Heart left ventricle (tissue), 16 donors: ENCODE measurements around the gene MBD1. TPM values are rescaled to one million over a fixed set of nuclear protein-coding genes. Genes with fewer than 3 reads are reported as not detected.
"Not testable (repeated sequence)": the region's sequence is repeated elsewhere in the genome, so short reads cannot be mapped to it uniquely, and the experiment has no call there.

Source experiments
- ATAC-seq, 4 donors: fragments of 200-7000 bp; cut with Tn5 transposase; one replicate each; pipeline ENCODE4 v1.9.1; 2020 to 2022; ENCODE audit warnings: moderate library complexity in 4 of 4, mild to moderate bottlenecking in 3 of 4, moderate number of reproducible peaks in 1 of 4
- DNase-seq, 5 donors: peaks; one replicate each; pipeline ENCODE4 v3.0.0-alpha.2; 2020
- H3K27ac ChIP-seq, 12 donors: fragments of 200-600 bp; sonication (generic) in 4 of 12; one replicate each; pipeline versions ENCODE4 v1.5.0 to v1.8.0; 2016 to 2022; ENCODE audit warnings: mild to moderate bottlenecking in 2 of 12
- H3K27me3 ChIP-seq, 9 donors: fragments of 200-600 bp; sonication (generic) in 2 of 9; one replicate each; pipeline versions ENCODE4 v1.5.1 to v1.8.0; 2016 to 2022; ENCODE audit warnings: mild to moderate bottlenecking in 3 of 9
- H3K36me3 ChIP-seq, 9 donors: fragments of 200-600 bp; sonication (generic) in 2 of 9; one replicate each; pipeline versions ENCODE4 v1.5.0 to v1.8.0; 2018 to 2022; ENCODE audit warnings: mild to moderate bottlenecking in 2 of 9
- H3K4me1 ChIP-seq, 12 donors: fragments of 200-600 bp; sonication (generic) in 4 of 12; one replicate each; pipeline versions ENCODE4 v1.5.0 to v1.8.0; 2016 to 2022; ENCODE audit warnings: mild to moderate bottlenecking in 3 of 12
- H3K4me3 ChIP-seq, 12 donors: fragments of 200-600 bp; sonication (generic) in 4 of 12; one replicate each; pipeline versions ENCODE4 v1.5.0 to v1.8.0; 2017 to 2022; ENCODE audit warnings: mild to moderate bottlenecking in 9 of 12, moderate library complexity in 4 of 12
- H3K9me3 ChIP-seq, 12 donors: fragments of 200-600 bp; sonication (generic) in 4 of 12; one replicate each; pipeline versions ENCODE4 v1.5.0 to v1.8.0; 2016 to 2022; ENCODE audit warnings: mild to moderate bottlenecking in 1 of 12
- POLR2A ChIP-seq, 2 donors: fragments of 450-650 bp; IDR thresholded peaks; one replicate each; pipeline ENCODE4 v1.6.1; 2017; ENCODE audit warnings: antibody characterized with exemption in 2 of 2, mild to moderate bottlenecking in 2 of 2, moderate library complexity in 2 of 2
- WGBS, 4 donors: extraction: QIAGEN DNeasy Blood & Tissue Kit in 2 of 4; methylation state at CpG; one replicate each; pipeline versions ENCODE4 v1.1.5 to v1.1.7; 2013 to 2018; 5-methylcytosine and 5-hydroxymethylcytosine counted together
- intact Hi-C, 10 donors: fragments of 100-400 bp; cut with DNase I; formaldehyde crosslinking; loops; one replicate each; pipeline versions ENCODE4 v1.11.1 to v1.14.2; 2022
- polyA plus RNA-seq, 2 donors: library from polyadenylated mRNA; stranded (reverse); fragments of 200-250 nt; gene quantifications; one replicate each; pipeline ENCODE4 v1.2.3, GENCODE V29; 2013
- total RNA-seq, 9 donors: library from RNA; depleted of rRNA in 2 of 9; stranded (reverse); fragments of >200 nt in 2 of 9; fragmentation: NEBNext Ultra II Directional in 3 of 9; extraction: Animal tissue kit (Norgen Biotek cat#: 25700) in 3 of 9; gene quantifications; one replicate each; pipeline versions ENCODE4 v1.1.0 to v1.2.4, GENCODE V29; 2016 to 2023
- TF ChIP-seq, protein P1 (sequence below), 12 donors: fragments of 200-600 bp; sonication (generic) in 4 of 12; IDR thresholded peaks; one replicate each; pipeline versions ENCODE4 v1.5.0 to v1.8.0; 2018 to 2022; ENCODE audit warnings: antibody characterized with exemption in 12 of 12, mild to moderate bottlenecking in 5 of 12
- donor health status: ischemic (EF 13 %, LVEDD 7.1; RV severe dilation, severe dysfunction).
- donor health status: healthy with polysubstance abuse.
- donor health status: DM: no; HTN: yes; CAD: no.
- donor health status: DM: no; HTN: no; CAD: no.
- donor health status: ischemic (EF 25% LVEDD 6.9; RV normal size, moderate dysfunction).
- donor health status: ischemic (EF 25% LVEDD 5.7; RV mildly dilated, moderate dysfunction).
- donor health status: healthy.
- donor health status: DM: yes; HTN: yes; CAD: no.
- donor health status: ischemic (EF 35%, LVEDD 5.7; RV mildly dilated, moderate dysfunction).
- donor health status: nonischemic (EF 11% LVEDD 7.7; RV severe dilation, severe dysfunction).
- donor health status: DM: yes; HTN: yes; CAD: no.
- donor health status: PGD.
- donor health status: ischemic (EF 29% LVEDD 5.4; RV normal size, mild dysfunction).
- donor health status: nonischemic (EF 23%, LVEDD 6.1; RV moderate dilation, normal function).

The MBD1 gene
- total and polyA plus RNA-seq, 11 donors = 22.4 to 87.7 (median 51.4) TPM

DNA sequence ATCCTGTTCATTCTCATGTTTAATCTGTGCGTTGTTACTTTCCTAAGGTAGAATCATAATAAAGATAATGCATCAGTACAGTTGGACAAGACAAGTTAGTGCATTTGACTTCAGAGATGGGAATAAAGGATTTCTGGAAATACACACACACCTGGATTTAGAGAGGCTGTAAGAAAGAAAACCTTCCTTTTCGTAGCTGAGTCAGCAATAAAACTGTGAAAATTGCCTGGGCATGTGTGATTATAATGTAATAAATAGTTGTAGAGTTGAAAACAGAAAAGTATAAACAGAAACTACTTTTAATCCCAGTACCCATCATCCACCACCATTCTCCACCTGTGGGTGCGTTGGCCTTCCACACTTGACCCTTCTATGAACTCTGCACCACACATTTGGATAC lies 30.4 kb downstream of the MBD1 start:
- intact Hi-C loops = no loop called here
- 79 to 85% (median 83%) methylated on average over 3 of the region's 3 CpGs for WGBS, 4 donors
- Histone ChIP-seq H3K27me3 (no peaks in the 10 kb centered on the region), H3K4me3 (no peak overlapping the region), H3K4me1 (no peaks in the 10 kb centered on the region), H3K27ac (no peak overlapping the region), H3K36me3 (no peaks in the 10 kb centered on the region), H3K9me3 (no peaks in the 10 kb centered on the region)
- DNase-seq = no peak
- no peak for TF ChIP-seq POLR2A (IDR thresholded peaks at IDR 0.05)
- TF ChIP-seq, protein P1, sequence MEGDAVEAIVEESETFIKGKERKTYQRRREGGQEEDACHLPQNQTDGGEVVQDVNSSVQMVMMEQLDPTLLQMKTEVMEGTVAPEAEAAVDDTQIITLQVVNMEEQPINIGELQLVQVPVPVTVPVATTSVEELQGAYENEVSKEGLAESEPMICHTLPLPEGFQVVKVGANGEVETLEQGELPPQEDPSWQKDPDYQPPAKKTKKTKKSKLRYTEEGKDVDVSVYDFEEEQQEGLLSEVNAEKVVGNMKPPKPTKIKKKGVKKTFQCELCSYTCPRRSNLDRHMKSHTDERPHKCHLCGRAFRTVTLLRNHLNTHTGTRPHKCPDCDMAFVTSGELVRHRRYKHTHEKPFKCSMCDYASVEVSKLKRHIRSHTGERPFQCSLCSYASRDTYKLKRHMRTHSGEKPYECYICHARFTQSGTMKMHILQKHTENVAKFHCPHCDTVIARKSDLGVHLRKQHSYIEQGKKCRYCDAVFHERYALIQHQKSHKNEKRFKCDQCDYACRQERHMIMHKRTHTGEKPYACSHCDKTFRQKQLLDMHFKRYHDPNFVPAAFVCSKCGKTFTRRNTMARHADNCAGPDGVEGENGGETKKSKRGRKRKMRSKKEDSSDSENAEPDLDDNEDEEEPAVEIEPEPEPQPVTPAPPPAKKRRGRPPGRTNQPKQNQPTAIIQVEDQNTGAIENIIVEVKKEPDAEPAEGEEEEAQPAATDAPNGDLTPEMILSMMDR (IDR thresholded peaks at IDR 0.05) = no peak
- no peak for ATAC-seq

DNA sequence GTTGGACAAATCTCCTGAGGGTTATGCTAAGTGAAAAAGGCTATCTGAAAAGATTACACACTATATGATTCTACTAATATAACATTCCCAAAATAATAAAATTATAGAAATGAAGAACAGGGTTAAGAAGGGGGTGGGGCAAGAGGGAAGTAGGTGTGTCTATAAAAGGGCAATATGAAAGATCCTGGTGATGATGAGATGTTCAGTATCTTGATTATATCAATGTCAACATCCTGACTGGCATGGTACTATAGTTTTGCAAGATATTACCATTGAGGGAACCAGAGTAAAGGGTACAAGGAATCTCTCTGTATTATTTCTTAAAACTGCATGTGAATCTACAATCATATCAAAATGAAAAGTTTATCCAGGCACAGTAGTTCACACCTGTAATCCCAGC lies 31.7 kb downstream of the MBD1 start:
- TF ChIP-seq POLR2A (IDR thresholded peaks at IDR 0.05) = no peak
- TF ChIP-seq, protein P1 (IDR thresholded peaks at IDR 0.05) = no peak
- intact Hi-C loops = loop anchor here in 1 of 10 donors (10.0 kb wide), 1 partner anchor 65 kb away; no protein-coding TSS in a partner anchor
- no peak for ATAC-seq
- Histone ChIP-seq H3K36me3 (no peaks in the 10 kb centered on the region), H3K27ac (no peak overlapping the region), H3K27me3 (no peaks in the 10 kb centered on the region), H3K4me1 (no peaks in the 10 kb centered on the region), H3K4me3 (no peak overlapping the region), H3K9me3 (no peaks in the 10 kb centered on the region)
- DNase-seq = no peak

DNA sequence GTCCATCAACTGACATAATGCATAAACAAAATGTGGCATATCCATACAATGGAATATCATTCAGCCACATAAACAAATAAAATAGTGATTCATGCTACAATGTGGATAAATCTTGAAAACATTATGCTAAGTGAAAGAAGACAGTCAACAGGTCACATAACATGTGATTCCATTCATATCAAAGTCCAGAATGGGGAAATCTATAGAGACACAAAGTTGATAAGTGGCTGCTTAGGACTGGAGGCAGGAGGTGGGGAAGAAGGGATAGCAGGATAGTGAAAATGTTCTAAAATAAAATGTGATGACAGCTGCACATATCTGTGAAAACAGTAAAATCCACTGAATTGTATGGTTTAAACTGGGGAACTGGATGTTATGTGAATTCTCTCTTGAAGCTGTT lies 33.8 kb downstream of the MBD1 start:
- ATAC-seq = no peak
- Histone ChIP-seq H3K36me3 (no peaks in the 10 kb centered on the region), H3K4me1 (no peaks in the 10 kb centered on the region), H3K9me3 (no peaks in the 10 kb centered on the region), H3K4me3 (no peak overlapping the region), H3K27me3 (no peaks in the 10 kb centered on the region), H3K27ac (no peak overlapping the region)
- no peak for DNase-seq
- no peak for TF ChIP-seq POLR2A (IDR thresholded peaks at IDR 0.05)
- TF ChIP-seq, protein P1 (IDR thresholded peaks at IDR 0.05) = no peak
- intact Hi-C loops = loop anchor here in 2 of 10 donors (2.0 to 10.0 kb wide), 2 partner anchors 61 to 67 kb away; no protein-coding TSS in a partner anchor

DNA sequence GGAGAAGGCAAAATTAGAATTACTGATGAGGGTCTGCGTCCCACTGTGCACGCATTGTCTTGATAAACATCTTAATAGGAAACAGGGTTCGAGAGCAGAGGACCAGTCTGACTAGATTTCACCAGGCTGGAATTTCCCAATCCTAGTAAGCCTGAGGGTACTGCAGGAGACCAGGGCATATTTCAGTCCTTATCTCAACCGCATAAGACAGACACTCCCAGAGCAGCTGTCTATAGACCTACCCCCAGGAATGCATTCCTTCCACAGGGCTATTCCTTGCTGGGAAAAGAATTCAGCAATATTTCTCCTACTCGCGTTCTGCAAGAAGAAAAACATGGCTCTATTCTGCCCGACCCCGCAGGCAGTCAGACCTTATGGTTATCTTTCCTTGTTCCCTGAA lies 39.6 kb downstream of the MBD1 start:
- H3K9me3 ChIP-seq = peaks cover 0 to 15% (median 0%) of the 10 kb centered on the region in 12 donors
- DNase-seq, H3K36me3 ChIP-seq, H3K27me3 ChIP-seq, H3K27ac ChIP-seq, H3K4me3 ChIP-seq, ATAC-seq, H3K4me1 ChIP-seq: not testable (repeated sequence)
- WGBS, 4 donors = 71 to 89% (median 74%) methylated on average over 8 of the region's 8 CpGs
- intact Hi-C loops = loop anchor here in 1 of 10 donors (10.0 kb wide), 1 partner anchor 73 kb away; no protein-coding TSS in a partner anchor

DNA sequence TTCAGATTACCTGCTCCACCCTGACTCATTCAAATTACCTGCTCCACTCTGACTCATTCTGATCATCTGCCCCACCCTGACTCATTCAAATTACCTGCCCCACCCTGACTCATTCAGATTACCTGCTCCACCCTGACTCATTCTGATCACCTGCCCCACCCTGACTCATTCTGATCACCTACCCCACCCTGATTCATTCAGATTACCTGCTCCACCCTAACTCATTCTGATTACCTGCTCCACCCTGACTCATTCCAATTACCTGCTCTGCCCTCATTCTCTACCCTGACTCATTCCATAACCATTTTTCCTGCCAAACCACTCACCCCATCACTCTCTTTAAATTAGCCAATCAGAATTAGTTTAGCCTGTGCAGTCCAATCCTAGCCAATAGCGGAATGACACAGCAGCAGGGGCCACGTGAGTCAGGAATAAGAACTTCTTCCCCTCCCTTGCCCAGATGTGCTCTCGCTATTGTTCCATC lies 41.2 kb downstream of the MBD1 start:
- H3K27me3 ChIP-seq = no peaks in the 10 kb centered on the region
- H3K9me3 ChIP-seq = peaks cover 0 to 15% (median 0%) of the 10 kb centered on the region in 12 donors
- DNase-seq = no peak
- WGBS, 4 donors = 84 to 99% (median 89%) methylated on average over 3 of the region's 3 CpGs
- no peak overlapping the region for H3K4me3 ChIP-seq
- no peak overlapping the region for H3K27ac ChIP-seq
- intact Hi-C loops = loop anchor here in 1 of 10 donors (10.0 kb wide), 1 partner anchor 75 kb away; no protein-coding TSS in a partner anchor
- no peak for ATAC-seq
- H3K4me1 ChIP-seq = no peaks in the 10 kb centered on the region
- no peaks in the 10 kb centered on the region for H3K36me3 ChIP-seq
- TF ChIP-seq, protein P1 (IDR thresholded peaks at IDR 0.05) = no peak
- no peak for TF ChIP-seq POLR2A (IDR thresholded peaks at IDR 0.05)
